GM10266 (cell line): ENCODE data around the gene PRPF38B.

Source experiments
- DNase-seq: peaks from one replicate; pipeline ENCODE4 v3.0.0; 2012; ENCODE audit errors: extremely low spot score
- TF ChIP-seq, protein P1 (sequence below): IDR thresholded peaks from 2 replicates; pipeline ENCODE4 v1.5.1; 2012; ENCODE audit warnings: mild to moderate bottlenecking, low read depth; ENCODE audit not compliant: control insufficient read depth, insufficient read depth; ENCODE audit errors: missing control alignments

Gene PRPF38B

GRCh38 chr1:108725906-108726305 is 33.8 kb downstream of the PRPF38B start:
- TF ChIP-seq, protein P1, sequence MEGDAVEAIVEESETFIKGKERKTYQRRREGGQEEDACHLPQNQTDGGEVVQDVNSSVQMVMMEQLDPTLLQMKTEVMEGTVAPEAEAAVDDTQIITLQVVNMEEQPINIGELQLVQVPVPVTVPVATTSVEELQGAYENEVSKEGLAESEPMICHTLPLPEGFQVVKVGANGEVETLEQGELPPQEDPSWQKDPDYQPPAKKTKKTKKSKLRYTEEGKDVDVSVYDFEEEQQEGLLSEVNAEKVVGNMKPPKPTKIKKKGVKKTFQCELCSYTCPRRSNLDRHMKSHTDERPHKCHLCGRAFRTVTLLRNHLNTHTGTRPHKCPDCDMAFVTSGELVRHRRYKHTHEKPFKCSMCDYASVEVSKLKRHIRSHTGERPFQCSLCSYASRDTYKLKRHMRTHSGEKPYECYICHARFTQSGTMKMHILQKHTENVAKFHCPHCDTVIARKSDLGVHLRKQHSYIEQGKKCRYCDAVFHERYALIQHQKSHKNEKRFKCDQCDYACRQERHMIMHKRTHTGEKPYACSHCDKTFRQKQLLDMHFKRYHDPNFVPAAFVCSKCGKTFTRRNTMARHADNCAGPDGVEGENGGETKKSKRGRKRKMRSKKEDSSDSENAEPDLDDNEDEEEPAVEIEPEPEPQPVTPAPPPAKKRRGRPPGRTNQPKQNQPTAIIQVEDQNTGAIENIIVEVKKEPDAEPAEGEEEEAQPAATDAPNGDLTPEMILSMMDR = no peak
- no peak for DNase-seq

GRCh38 chr1:108728327-108728923 is 36.3 kb downstream of the PRPF38B start:
- DNase-seq = no peak
- TF ChIP-seq, protein P1 = no peak

- no peak for DNase-seq
- TF ChIP-seq, protein P1 = no peak
Measured at GRCh38 chr1:108729481-108729880, 37.4 kb downstream of the PRPF38B start.

GRCh38 chr1:108732398-108732797 is 40.3 kb downstream of the PRPF38B start:
- TF ChIP-seq, protein P1 = no peak
- DNase-seq = no peak

- DNase-seq = no peak
- TF ChIP-seq, protein P1 = no peak
Measured at GRCh38 chr1:108734171-108734865, 42.2 kb downstream of the PRPF38B start.

GRCh38 chr1:108742253-108742652 is 50.1 kb downstream of the PRPF38B start:
- no peak for DNase-seq
- TF ChIP-seq, protein P1 = no peak

GRCh38 chr1:108745980-108746381 is 53.9 kb downstream of the PRPF38B start:
- DNase-seq = no peak
- TF ChIP-seq, protein P1 = no peak
